ENCODE results near the gene TP53RK. TPM values are rescaled to one million over a fixed set of nuclear protein-coding genes. Genes with fewer than 3 reads are reported as not detected.

TP53RK gene
- total and polyA plus RNA-seq, 10 donors: 6.9 to 24.2 (median 11.6) TPM

DNA sequence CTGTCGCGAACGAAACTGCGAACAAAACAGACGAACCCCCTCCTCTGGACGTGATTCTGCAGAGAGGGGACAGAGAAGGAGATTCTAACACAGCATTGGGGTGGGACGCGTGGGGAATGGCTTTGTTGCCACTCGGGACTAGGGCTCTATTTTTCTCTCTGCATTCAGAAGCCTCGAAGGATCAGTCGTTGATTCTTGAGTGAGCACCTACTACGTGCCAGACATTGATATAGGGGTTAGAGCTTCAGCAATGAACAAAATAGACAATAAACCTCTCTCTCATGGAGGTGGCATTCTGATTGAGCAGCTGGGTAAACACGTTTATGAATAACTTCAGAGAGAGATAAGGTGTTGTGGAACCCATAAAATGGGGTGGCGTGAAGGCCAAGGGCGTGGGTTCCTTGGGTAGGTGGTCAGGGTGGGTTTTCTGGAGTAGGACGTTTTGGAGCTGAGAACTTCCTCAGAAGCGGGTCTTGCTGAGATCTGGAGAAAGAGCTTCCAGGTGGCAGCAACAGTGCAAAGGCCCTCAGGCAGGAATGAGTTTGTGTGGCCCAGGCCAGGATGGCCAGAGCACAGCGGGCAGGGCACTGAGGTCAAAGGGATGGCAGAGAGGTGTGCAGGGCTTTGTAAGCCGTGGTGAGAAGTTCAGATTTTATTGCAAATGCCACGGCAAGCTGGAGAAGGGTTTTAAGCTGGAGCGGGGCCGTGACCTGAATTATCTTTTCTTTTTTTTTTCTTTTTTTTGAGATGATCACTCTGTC lies 21.1 kb upstream of the TP53RK start:
- Histone ChIP-seq H3K4me3 (peak overlapping the region; percentile 24 to 71 (median 42)), H3K9me3 (peaks cover 0 to 13% (median 11%) of the 10 kb centered on the region in 8 donors), H3K27me3 (replicated peaks in 1 of 7) (peaks cover 0 to 51% (median 14%) of the 10 kb centered on the region in 7 donors), H3K27ac (peak overlapping the region in 6 of 8 donors; percentile 43 to 69 (median 60)), H3K4me1 (peaks cover 0 to 21% (median 16%) of the 10 kb centered on the region in 6 donors), H3K36me3 (no peaks in the 10 kb centered on the region)
- 38 to 44% (median 41%) methylated on average over 22 of the region's 22 CpGs for WGBS, 5 donors
- no peak for DNase-seq
- no peak for TF ChIP-seq POLR2AphosphoS5 (IDR thresholded peaks at IDR 0.05)
- TF ChIP-seq, protein P1, sequence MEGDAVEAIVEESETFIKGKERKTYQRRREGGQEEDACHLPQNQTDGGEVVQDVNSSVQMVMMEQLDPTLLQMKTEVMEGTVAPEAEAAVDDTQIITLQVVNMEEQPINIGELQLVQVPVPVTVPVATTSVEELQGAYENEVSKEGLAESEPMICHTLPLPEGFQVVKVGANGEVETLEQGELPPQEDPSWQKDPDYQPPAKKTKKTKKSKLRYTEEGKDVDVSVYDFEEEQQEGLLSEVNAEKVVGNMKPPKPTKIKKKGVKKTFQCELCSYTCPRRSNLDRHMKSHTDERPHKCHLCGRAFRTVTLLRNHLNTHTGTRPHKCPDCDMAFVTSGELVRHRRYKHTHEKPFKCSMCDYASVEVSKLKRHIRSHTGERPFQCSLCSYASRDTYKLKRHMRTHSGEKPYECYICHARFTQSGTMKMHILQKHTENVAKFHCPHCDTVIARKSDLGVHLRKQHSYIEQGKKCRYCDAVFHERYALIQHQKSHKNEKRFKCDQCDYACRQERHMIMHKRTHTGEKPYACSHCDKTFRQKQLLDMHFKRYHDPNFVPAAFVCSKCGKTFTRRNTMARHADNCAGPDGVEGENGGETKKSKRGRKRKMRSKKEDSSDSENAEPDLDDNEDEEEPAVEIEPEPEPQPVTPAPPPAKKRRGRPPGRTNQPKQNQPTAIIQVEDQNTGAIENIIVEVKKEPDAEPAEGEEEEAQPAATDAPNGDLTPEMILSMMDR (IDR thresholded peaks at IDR 0.05 in 8 of 11, conservative IDR thresholded peaks at IDR 0.05 in 3 of 11): no peak
- TF ChIP-seq POLR2A (IDR thresholded peaks at IDR 0.05): no peak
- intact Hi-C loops (cut with DNase I; ENCODE audit: low total_unique reads): no loop called here

DNA sequence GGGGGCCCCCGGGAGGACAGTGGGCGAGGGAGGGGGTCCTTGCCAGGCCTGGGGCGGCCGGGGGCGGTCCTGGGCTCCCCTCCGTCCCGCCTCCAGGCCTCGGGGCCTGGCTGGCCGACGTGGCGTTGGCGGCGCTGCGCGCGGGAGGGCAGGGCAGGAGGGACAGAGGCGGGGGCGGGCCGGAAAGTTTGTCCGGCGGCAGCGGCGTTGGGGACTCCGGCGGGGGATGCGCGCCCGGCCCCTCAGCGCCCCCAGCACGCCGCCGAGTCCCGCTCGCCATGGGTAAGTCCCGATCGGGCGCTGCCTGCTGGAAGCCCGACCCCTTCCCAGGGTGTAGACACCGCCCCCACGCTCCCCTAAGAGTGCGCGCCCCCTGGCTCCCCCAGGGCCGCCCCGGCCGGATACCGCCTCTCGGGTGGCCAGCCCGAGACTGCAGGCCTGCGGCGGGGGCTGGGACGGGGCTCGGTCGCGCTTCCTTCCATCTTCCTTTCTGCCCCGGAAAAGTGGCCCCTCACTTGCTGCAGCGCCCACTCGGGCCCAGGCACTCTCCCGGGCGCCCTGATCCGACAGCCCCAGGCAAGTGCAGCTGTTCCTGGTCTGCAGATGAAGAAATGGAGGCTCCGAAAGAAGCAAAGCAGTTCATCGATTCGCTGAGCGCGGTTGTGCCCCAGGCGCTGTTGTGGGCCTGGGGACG lies 20.4 kb upstream of the TP53RK start, which contains the start of gene SLC2A10:
Gene SLC2A10 (plus strand): TSS at position 191 of the 694 bp plus-strand sequence. CDS start 88 bp downstream, at position 279.
- H3K4me3 ChIP-seq: peak within 1 kb of the TSS; percentile 24 to 71 (median 42)
- H3K27me3 ChIP-seq (replicated peaks in 1 of 7): peaks cover 0 to 51% (median 14%) of the 10 kb centered on the region in 7 donors
- 1 to 8% (median 2%) methylated on average over 15 to 67 of the region's 67 CpGs for WGBS, 5 donors
- peaks cover 0 to 21% (median 16%) of the 10 kb centered on the region in 6 donors for H3K4me1 ChIP-seq
- no peaks in the 10 kb centered on the region for H3K36me3 ChIP-seq
- DNase-seq: no peak
- TF ChIP-seq POLR2AphosphoS5 (IDR thresholded peaks at IDR 0.05) (peak in 2 of 3 donors; percentile 41 to 48), POLR2A (IDR thresholded peaks at IDR 0.05) (no peak)
- intact Hi-C loops (cut with DNase I; ENCODE audit: low total_unique reads): no loop called here
- peak within 1 kb of the TSS in 7 of 8 donors; percentile 43 to 69 (median 55) for H3K27ac ChIP-seq
- H3K9me3 ChIP-seq: peaks cover 0 to 13% (median 11%) of the 10 kb centered on the region in 8 donors

DNA sequence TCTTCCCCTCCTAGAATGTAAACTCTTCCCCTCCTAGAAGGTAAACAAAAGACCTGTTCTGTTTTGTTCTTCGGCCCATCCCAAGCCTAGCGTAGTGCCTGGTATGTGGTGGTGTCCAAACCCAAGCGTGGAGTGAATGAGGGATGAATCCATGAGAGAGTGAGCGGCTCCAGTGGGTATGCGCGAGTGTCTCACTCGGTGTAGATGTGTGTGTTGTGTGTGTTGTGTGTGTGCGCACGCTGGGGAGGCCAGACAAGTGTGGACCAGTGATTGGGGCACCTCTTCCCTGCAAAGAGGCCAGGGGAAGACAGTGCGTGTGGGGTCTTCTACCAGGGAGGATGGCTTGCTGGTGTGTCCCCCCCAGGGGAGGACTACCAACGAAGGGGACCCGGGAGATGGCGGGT lies 19.8 kb upstream of the TP53RK start:
- Histone ChIP-seq H3K4me3 (peak overlapping the region in 7 of 8 donors; percentile 38 to 71 (median 44)), H3K27me3 (replicated peaks in 1 of 7) (peaks cover 0 to 52% (median 14%) of the 10 kb centered on the region in 7 donors), H3K9me3 (peaks cover 0 to 13% (median 11%) of the 10 kb centered on the region in 8 donors), H3K36me3 (no peaks in the 10 kb centered on the region), H3K27ac (peak overlapping the region in 7 of 8 donors; percentile 43 to 69 (median 55)), H3K4me1 (peaks cover 0 to 21% (median 16%) of the 10 kb centered on the region in 6 donors)
- no peak for DNase-seq
- TF ChIP-seq POLR2A (IDR thresholded peaks at IDR 0.05) (no peak), POLR2AphosphoS5 (IDR thresholded peaks at IDR 0.05) (no peak)
- TF ChIP-seq, protein P1 (IDR thresholded peaks at IDR 0.05 in 8 of 11, conservative IDR thresholded peaks at IDR 0.05 in 3 of 11): no peak
- intact Hi-C loops (cut with DNase I; ENCODE audit: low total_unique reads): no loop called here
- WGBS, 5 donors: 64 to 69% (median 68%) methylated on average over 13 of the region's 13 CpGs

DNA sequence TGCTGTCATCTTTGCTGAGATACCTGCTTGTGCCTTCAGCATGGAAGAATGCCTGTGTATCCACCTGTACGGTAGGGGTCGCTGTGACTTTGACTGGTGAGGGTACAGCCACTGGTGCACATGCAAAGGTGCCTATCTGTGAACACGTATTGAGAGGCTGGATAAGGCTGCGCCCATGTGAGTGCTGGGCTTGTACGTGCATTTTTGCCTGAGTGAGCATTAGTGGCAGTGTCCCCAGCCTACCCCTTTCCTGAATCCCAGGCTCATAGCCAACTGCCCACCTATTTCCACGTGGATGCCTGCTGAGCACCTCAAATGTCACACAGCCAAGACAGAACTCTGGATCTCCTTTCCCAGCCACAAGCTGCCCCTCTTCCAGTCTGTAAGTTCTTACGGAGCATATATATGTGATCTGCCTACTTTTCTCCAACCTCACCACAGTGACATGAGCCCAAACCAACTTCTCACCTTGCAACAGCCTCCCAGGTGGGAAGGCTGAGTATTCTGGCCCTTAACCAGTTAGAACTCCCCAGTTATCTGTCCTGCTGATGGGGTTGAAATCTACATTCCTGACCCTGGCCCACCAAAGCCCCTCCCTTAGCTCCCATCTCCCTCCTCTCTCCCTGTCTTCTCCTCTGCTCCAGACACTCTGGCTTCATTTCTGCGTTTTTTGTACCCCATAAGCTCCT lies 19.1 kb upstream of the TP53RK start:
- TF ChIP-seq, protein P1 (IDR thresholded peaks at IDR 0.05 in 8 of 11, conservative IDR thresholded peaks at IDR 0.05 in 3 of 11): no peak
- TF ChIP-seq POLR2A (IDR thresholded peaks at IDR 0.05) (no peak), POLR2AphosphoS5 (IDR thresholded peaks at IDR 0.05) (no peak)
- WGBS, 5 donors: 70 to 86% (median 75%) methylated on average over 5 to 8 of the region's 8 CpGs
- H3K9me3 ChIP-seq: peaks cover 0 to 13% (median 11%) of the 10 kb centered on the region in 8 donors
- H3K4me3 ChIP-seq: no peak overlapping the region
- no peak overlapping the region for H3K27ac ChIP-seq
- H3K36me3 ChIP-seq: no peaks in the 10 kb centered on the region
- no peak for DNase-seq
- H3K4me1 ChIP-seq: peaks cover 0 to 21% (median 16%) of the 10 kb centered on the region in 6 donors
- intact Hi-C loops (cut with DNase I; ENCODE audit: low total_unique reads): no loop called here
- peaks cover 0 to 51% (median 14%) of the 10 kb centered on the region in 7 donors for H3K27me3 ChIP-seq (replicated peaks in 1 of 7)

All from spleen (tissue), 11 donors.